Endothelial cell of umbilical vein (primary cell): ENCODE data around the gene EPB41L4B. TPM values are rescaled to one million over a fixed set of nuclear protein-coding genes. Genes with fewer than 3 reads are reported as not detected.

ENCODE experiments used
- BruUV-seq: library from RNA; stranded (reverse); fragments of 400-500 nt; replicated peaks from 2 replicates; lab custom pipeline; 2021; lab: Mats Ljungman, UMichigan
- CTCF ChIA-PET: fragments of 300-600, 350-600 bp; sonication (Branson Sonifier 250); formaldehyde crosslinking; loops from one replicate; lab custom pipeline; 2021; ENCODE audit warnings: antibody characterized with exemption, inconsistent platforms; lab: Charles Lee
- POLR2A ChIA-PET: fragments of 300-600, 350-600 bp; sonication (Branson Sonifier 250); formaldehyde crosslinking; loops from one replicate; lab custom pipeline; 2021; ENCODE audit warnings: antibody characterized with exemption, inconsistent platforms; lab: Charles Lee
- DNase-seq: peaks from one replicate; pipeline ENCODE4 v3.0.0-alpha.2; 2011; ENCODE audit warnings: low read depth, low spot score
- FAIRE-seq: peaks from 2 replicates; lab custom pipeline; 2011; peaks lifted over from hg19 to GRCh38; lab: Jason Lieb, UNC
- H2AFZ ChIP-seq: 2 replicates; pipeline ENCODE4 v1.6.0; 2012; ENCODE audit warnings: low read depth, low read length, control low read depth, inconsistent platforms
- H3K27ac ChIP-seq: 2 replicates; pipeline ENCODE4 v1.5.1; 2011; ENCODE audit warnings: low read depth, mild to moderate bottlenecking, control low read depth, low read length, moderate library complexity; ENCODE audit not compliant: insufficient read depth
- H3K27me3 ChIP-seq, 2 experiments: 2 replicates each; pipeline versions ENCODE4 v1.6.0 to v1.6.1; 2011; ENCODE audit warnings: low read length in 2 of 2, mixed read lengths in 1 of 2; ENCODE audit not compliant: control insufficient read depth in 2 of 2, insufficient read depth in 2 of 2
- H3K36me3 ChIP-seq, 2 experiments: 2 replicates in 1 of 2; 3 replicates in 1 of 2; pipeline ENCODE4 v1.5.1; 2011; ENCODE audit warnings: low read length in 2 of 2, mild to moderate bottlenecking in 1 of 2, moderate library complexity in 1 of 2; ENCODE audit not compliant: control insufficient read depth in 2 of 2, insufficient read depth in 2 of 2; ENCODE audit errors: extremely low read depth in 1 of 2
- H3K4me1 ChIP-seq: 3 replicates; pipeline ENCODE4 v1.5.1; 2011; ENCODE audit warnings: mild to moderate bottlenecking, low read length; ENCODE audit not compliant: control insufficient read depth, insufficient read depth; ENCODE audit errors: extremely low read depth
- H3K4me2 ChIP-seq: 2 replicates; pipeline ENCODE4 v1.6.1; 2011; ENCODE audit warnings: low read length, control low read depth, mixed read lengths; ENCODE audit not compliant: insufficient read depth
- H3K4me3 ChIP-seq, 3 experiments: fragments of 200-600 bp in 1 of 3; sonication (generic), shearing (Covaris generic) in 1 of 3; replicated peaks in 1 of 3; 2 replicates each; pipeline ENCODE4 v1.5.1; 2011 to 2016; ENCODE audit warnings: control low read depth in 3 of 3, low read length in 3 of 3, mild to moderate bottlenecking in 2 of 3, inconsistent platforms in 1 of 3, low read depth in 1 of 3, moderate library complexity in 1 of 3; ENCODE audit not compliant: insufficient read depth in 1 of 3
- H3K79me2 ChIP-seq: 2 replicates; pipeline ENCODE4 v1.6.0; 2012; ENCODE audit warnings: low read length, inconsistent platforms; ENCODE audit not compliant: control insufficient read depth, insufficient read depth
- H3K9ac ChIP-seq: replicated peaks from 2 replicates; pipeline ENCODE3; 2011; ENCODE audit warnings: low read length, control low read depth; ENCODE audit not compliant: insufficient read depth; ENCODE audit errors: extremely low read depth
- H3K9me1 ChIP-seq: replicated peaks from 3 replicates; pipeline ENCODE4 v1.6.0; 2011; ENCODE audit warnings: mild to moderate bottlenecking, low read length; ENCODE audit not compliant: control insufficient read depth, insufficient read depth; ENCODE audit errors: extremely low read depth
- H3K9me3 ChIP-seq: replicated peaks from 2 replicates; pipeline ENCODE4 v1.5.1; 2012; ENCODE audit warnings: low read length, inconsistent platforms; ENCODE audit not compliant: control insufficient read depth, insufficient read depth
- H4K20me1 ChIP-seq: replicated peaks from 2 replicates; pipeline ENCODE3; 2011; ENCODE audit warnings: mild to moderate bottlenecking, low read length; ENCODE audit not compliant: control insufficient read depth, insufficient read depth; ENCODE audit errors: extremely low read depth
- EZH2 ChIP-seq: IDR thresholded peaks from 2 replicates; pipeline ENCODE4 v1.6.1; 2012; ENCODE audit warnings: borderline replicate concordance, low read depth, mild to moderate bottlenecking, moderate library complexity, low read length, inconsistent platforms; ENCODE audit not compliant: severe bottlenecking
- FOS ChIP-seq: IDR thresholded peaks from 2 replicates; pipeline ENCODE4 v1.6.1; 2011; ENCODE audit warnings: mild to moderate bottlenecking, low read length, moderate library complexity, borderline replicate concordance; ENCODE audit not compliant: insufficient read depth
- GATA2 ChIP-seq: IDR thresholded peaks from 2 replicates; pipeline ENCODE4 v1.7.0; 2011; ENCODE audit warnings: low read depth, mild to moderate bottlenecking, moderate library complexity, mixed read lengths, low read length; ENCODE audit not compliant: insufficient read length, insufficient read depth
- POLR2A ChIP-seq: IDR thresholded peaks from 2 replicates; pipeline ENCODE4 v1.6.1; 2012; ENCODE audit warnings: low read depth, mild to moderate bottlenecking, control low read depth, low read length
- POLR2AphosphoS5 ChIP-seq: IDR thresholded peaks from 2 replicates; pipeline ENCODE4 v1.6.1; 2012; ENCODE audit warnings: low read depth, mild to moderate bottlenecking, control low read depth, low read length, moderate library complexity; ENCODE audit not compliant: insufficient read depth
- dilution Hi-C: fragments of 300-500 bp; cut with MboI; formaldehyde crosslinking; loops from one replicate; pipeline ENCODE4 v1.15.0; 2019; ENCODE audit warnings: low sequenced_read_pairs; ENCODE audit not compliant: extremely low pct_ligation_motif_present
- intact Hi-C: fragments of 100-400 bp; cut with micrococcal nuclease; formaldehyde crosslinking; loops from one replicate; pipeline ENCODE4 v1.10.0; 2022
- polyA plus RNA-seq, 4 experiments: library from polyadenylated mRNA; depleted of rRNA in 3 of 4; stranded (reverse) in 3 of 4; unstranded in 1 of 4; fragments of >200 nt; gene quantifications; 2 replicates each; pipeline versions ENCODE4 v1.2.1 to v1.2.3, GENCODE V29; 2011 to 2012; ENCODE audit warnings: missing spikeins in 1 of 4
- total RNA-seq: library from RNA; stranded (reverse); gene quantifications from 2 replicates; pipeline ENCODE4 v1.2.3, GENCODE V29; 2021
- TF ChIP-seq, protein P1 (sequence below): IDR thresholded peaks from 2 replicates; pipeline ENCODE4 v1.6.1; 2011; ENCODE audit not compliant: insufficient read depth, insufficient read length
- TF ChIP-seq, protein P2 (sequence below), 2 donors: IDR thresholded peaks; 1 replicate in 1 of 2; 2 replicates in 1 of 2; pipeline ENCODE4 v1.5.1; 2011; ENCODE audit warnings: low read length in 2 of 2, mild to moderate bottlenecking in 2 of 2, moderate library complexity in 2 of 2, control low read depth in 1 of 2, inconsistent platforms in 1 of 2, low read depth in 1 of 2; ENCODE audit not compliant: insufficient read depth in 1 of 2; ENCODE audit errors: extremely low read depth in 1 of 2

The EPB41L4B gene
- total and polyA plus RNA-seq, 2 donors (not counting 3 experiments of a cell fraction or from before 2014, with no cell fraction given): 0.10 to 0.15 TPM

GRCh38 chr9:109336409-109336808, 15.6 kb upstream of the EPB41L4B start:
- dilution Hi-C loops (no loop called here), intact Hi-C loops (no loop called here)
- no peak overlapping the region for H2AFZ ChIP-seq
- H3K27me3 ChIP-seq: no peaks in the 10 kb centered on the region
- H3K27ac ChIP-seq: no peak overlapping the region
- FAIRE-seq: no peak
- no peaks in the 10 kb centered on the region for H3K9me3 ChIP-seq
- H3K4me2 ChIP-seq: no peak overlapping the region
- no peaks in the 10 kb centered on the region for H3K36me3 ChIP-seq
- no peaks in the 10 kb centered on the region for H4K20me1 ChIP-seq
- H3K4me1 ChIP-seq: no peaks in the 10 kb centered on the region
- H3K4me3 ChIP-seq: no peak overlapping the region
- no peak for TF ChIP-seq FOS
- no peak for TF ChIP-seq POLR2AphosphoS5
- TF ChIP-seq EZH2: no peak
- CTCF ChIA-PET: interaction anchor here (0.8 kb wide), 1 partner anchor 133 kb away, joined by 3 read pairs; no protein-coding TSS in a partner anchor
- H3K9me1 ChIP-seq: no peaks in the 10 kb centered on the region
- no peak for DNase-seq
- H3K9ac ChIP-seq: no peak overlapping the region
- H3K79me2 ChIP-seq: no peaks in the 10 kb centered on the region
- no TSS peak for BruUV-seq
- POLR2A ChIA-PET: no interaction called here

DNA sequence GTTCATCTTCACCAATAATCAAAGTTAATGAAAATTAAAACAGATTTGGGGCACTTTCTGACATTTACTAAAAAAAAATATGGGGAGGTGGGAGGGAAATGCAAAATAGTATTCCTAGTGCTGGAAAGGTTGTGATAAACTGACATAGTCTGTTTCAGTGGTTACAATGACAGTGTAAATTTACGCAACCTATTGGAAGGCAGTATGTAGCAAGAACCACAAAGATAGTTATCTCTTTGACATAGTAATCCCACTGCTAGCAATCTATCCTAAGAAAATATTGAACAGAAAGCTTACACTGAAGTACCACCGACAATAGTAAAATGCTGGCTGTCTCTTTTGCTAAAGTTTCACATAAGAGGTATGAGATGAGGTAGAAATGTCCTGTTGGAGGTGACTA, 15.1 kb upstream of the EPB41L4B start:
- CTCF ChIA-PET: interaction anchor here (0.8 kb wide), 1 partner anchor 134 kb away, joined by 3 read pairs; no protein-coding TSS in a partner anchor

More for the DNA sequence above, 15.1 kb upstream of the EPB41L4B start:
- no TSS peak for BruUV-seq
- FAIRE-seq (no peak), DNase-seq (no peak)
- H4K20me1 ChIP-seq: no peaks in the 10 kb centered on the region
- no peaks in the 10 kb centered on the region for H3K27me3 ChIP-seq
- H3K4me2 ChIP-seq: no peak overlapping the region
- H3K4me1 ChIP-seq: no peaks in the 10 kb centered on the region
- POLR2A ChIA-PET: no interaction called here
- no peaks in the 10 kb centered on the region for H3K9me3 ChIP-seq
- H3K9ac ChIP-seq: no peak overlapping the region
- no peak overlapping the region for H3K4me3 ChIP-seq
- H3K9me1 ChIP-seq: no peaks in the 10 kb centered on the region
- intact Hi-C loops (no loop called here), dilution Hi-C loops (no loop called here)
- H2AFZ ChIP-seq: no peak overlapping the region
- no peaks in the 10 kb centered on the region for H3K36me3 ChIP-seq
- H3K79me2 ChIP-seq: no peaks in the 10 kb centered on the region
- no peak overlapping the region for H3K27ac ChIP-seq
- no peak for TF ChIP-seq EZH2
- TF ChIP-seq, protein P1, sequence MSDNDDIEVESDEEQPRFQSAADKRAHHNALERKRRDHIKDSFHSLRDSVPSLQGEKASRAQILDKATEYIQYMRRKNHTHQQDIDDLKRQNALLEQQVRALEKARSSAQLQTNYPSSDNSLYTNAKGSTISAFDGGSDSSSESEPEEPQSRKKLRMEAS: no peak
- TF ChIP-seq POLR2AphosphoS5: no peak
- no peak for TF ChIP-seq FOS
- no peak for TF ChIP-seq GATA2
- TF ChIP-seq, protein P2, sequence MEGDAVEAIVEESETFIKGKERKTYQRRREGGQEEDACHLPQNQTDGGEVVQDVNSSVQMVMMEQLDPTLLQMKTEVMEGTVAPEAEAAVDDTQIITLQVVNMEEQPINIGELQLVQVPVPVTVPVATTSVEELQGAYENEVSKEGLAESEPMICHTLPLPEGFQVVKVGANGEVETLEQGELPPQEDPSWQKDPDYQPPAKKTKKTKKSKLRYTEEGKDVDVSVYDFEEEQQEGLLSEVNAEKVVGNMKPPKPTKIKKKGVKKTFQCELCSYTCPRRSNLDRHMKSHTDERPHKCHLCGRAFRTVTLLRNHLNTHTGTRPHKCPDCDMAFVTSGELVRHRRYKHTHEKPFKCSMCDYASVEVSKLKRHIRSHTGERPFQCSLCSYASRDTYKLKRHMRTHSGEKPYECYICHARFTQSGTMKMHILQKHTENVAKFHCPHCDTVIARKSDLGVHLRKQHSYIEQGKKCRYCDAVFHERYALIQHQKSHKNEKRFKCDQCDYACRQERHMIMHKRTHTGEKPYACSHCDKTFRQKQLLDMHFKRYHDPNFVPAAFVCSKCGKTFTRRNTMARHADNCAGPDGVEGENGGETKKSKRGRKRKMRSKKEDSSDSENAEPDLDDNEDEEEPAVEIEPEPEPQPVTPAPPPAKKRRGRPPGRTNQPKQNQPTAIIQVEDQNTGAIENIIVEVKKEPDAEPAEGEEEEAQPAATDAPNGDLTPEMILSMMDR (IDR thresholded peaks at IDR 0.05; ENCODE audit: extremely low read depth in 1 of 2, insufficient read depth in 1 of 2, low read depth in 1 of 2, low read length in 2 of 2): no peak
- no peak for TF ChIP-seq POLR2A
